Astrocyte (in vitro differentiated cells and primary cell): ENCODE measurements around the gene C19orf47.

Experiments
- EZH2 ChIP-seq: IDR thresholded peaks from 2 replicates; pipeline ENCODE4 v1.6.1; 2012; ENCODE audit warnings: mild to moderate bottlenecking, low read length, inconsistent platforms; ENCODE audit not compliant: insufficient read depth
- TF ChIP-seq, protein P1 (sequence below): IDR thresholded peaks from 2 replicates; pipeline ENCODE4 v1.5.1; 2011; ENCODE audit warnings: low read depth, mild to moderate bottlenecking, inconsistent platforms, low read length, moderate library complexity; ENCODE audit not compliant: insufficient read depth

DNA sequence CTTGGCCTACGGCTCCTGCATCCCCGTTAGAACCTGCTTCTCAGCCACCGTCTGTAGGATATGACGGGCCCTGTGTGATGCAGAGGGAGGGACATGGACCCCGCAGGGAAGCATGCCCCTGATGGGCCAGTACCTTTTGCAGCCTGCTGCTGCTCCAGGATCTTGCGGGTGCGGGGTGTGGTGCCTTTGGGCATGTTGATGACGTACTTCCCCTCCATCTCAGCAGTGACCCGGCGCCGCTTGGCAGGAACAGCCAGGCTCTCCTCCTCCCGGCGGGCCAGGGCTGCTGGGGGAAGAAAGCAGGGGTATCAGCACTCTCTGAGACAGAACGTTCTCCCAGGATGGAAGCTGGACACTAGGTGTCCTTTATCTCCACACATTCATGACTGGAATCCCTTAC lies 22.0 kb downstream of the C19orf47 start:
- TF ChIP-seq, protein P1, sequence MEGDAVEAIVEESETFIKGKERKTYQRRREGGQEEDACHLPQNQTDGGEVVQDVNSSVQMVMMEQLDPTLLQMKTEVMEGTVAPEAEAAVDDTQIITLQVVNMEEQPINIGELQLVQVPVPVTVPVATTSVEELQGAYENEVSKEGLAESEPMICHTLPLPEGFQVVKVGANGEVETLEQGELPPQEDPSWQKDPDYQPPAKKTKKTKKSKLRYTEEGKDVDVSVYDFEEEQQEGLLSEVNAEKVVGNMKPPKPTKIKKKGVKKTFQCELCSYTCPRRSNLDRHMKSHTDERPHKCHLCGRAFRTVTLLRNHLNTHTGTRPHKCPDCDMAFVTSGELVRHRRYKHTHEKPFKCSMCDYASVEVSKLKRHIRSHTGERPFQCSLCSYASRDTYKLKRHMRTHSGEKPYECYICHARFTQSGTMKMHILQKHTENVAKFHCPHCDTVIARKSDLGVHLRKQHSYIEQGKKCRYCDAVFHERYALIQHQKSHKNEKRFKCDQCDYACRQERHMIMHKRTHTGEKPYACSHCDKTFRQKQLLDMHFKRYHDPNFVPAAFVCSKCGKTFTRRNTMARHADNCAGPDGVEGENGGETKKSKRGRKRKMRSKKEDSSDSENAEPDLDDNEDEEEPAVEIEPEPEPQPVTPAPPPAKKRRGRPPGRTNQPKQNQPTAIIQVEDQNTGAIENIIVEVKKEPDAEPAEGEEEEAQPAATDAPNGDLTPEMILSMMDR = no peak
- TF ChIP-seq EZH2 = no peak
